K562 (cell line): ENCODE data around the gene OXSM. TPM values are rescaled to one million over a fixed set of nuclear protein-coding genes. Genes with fewer than 3 reads are reported as not detected.

Source experiments
- ARID3B ChIP-seq: fragments of 250-450 bp; sonication (Bioruptor Pico); IDR thresholded peaks from 2 replicates; pipeline ENCODE4 v1.4.0; 2020; ENCODE audit warnings: borderline replicate concordance
- BCOR ChIP-seq: fragments of 450-650 bp; IDR thresholded peaks from 2 replicates; pipeline ENCODE4 v1.6.1; 2016
- BRCA1 ChIP-seq, 2 experiments: fragments of 450-650 bp in 1 of 2; sonication (generic) in 1 of 2; formaldehyde crosslinking in 1 of 2; IDR thresholded peaks; 2 replicates each; pipeline versions ENCODE4 v1.5.0 to v1.6.1; 2017 to 2020; ENCODE audit warnings: mild to moderate bottlenecking in 1 of 2, missing genetic modification reagents in 1 of 2
- BRF2 ChIP-seq: IDR thresholded peaks from 3 replicates; pipeline ENCODE4 v1.6.1; 2011; ENCODE audit warnings: borderline replicate concordance, mild to moderate bottlenecking; ENCODE audit not compliant: insufficient read length, insufficient read depth
- COPS2 ChIP-seq: fragments of 450-650 bp; conservative IDR thresholded peaks from 2 replicates; pipeline ENCODE4 v1.6.1; 2016; ENCODE audit warnings: mild to moderate bottlenecking, moderate library complexity
- EHMT2 ChIP-seq: fragments of 450-650 bp; IDR thresholded peaks from 2 replicates; pipeline ENCODE4 v1.6.1; 2018; ENCODE audit warnings: antibody characterized with exemption
- ERF ChIP-seq: fragments of 450-650 bp; formaldehyde crosslinking; IDR thresholded peaks from 2 replicates; pipeline ENCODE4 v1.4.0; 2020; ENCODE audit warnings: mild to moderate bottlenecking, mixed read lengths
- ETS1 ChIP-seq: conservative IDR thresholded peaks from 2 replicates; pipeline ENCODE4 v1.6.1; 2011; ENCODE audit warnings: low read depth, mild to moderate bottlenecking, low read length; ENCODE audit not compliant: control insufficient read depth
- ETV1 ChIP-seq: fragments of 450-650 bp; conservative IDR thresholded peaks from 2 replicates; pipeline ENCODE4 v1.6.1; 2016; ENCODE audit warnings: missing genetic modification characterization, control low read depth, low read depth, missing compliant biosample characterization
- HLTF ChIP-seq: fragments of 450-650 bp; IDR thresholded peaks from 2 replicates; pipeline ENCODE4 v1.6.1; 2016
- NR2C2 ChIP-seq, 2 experiments: fragments of 200-800 bp in 1 of 2; sonication (Bioruptor generic) in 1 of 2; sonication (generic) in 1 of 2; formaldehyde crosslinking in 1 of 2; IDR thresholded peaks; 2 replicates each; pipeline versions ENCODE4 v1.6.1 to v1.8.0; 2016 to 2022; ENCODE audit warnings: mild to moderate bottlenecking in 1 of 2, missing compliant biosample characterization in 1 of 2, missing genetic modification characterization in 1 of 2, missing genetic modification reagents in 1 of 2
- PREB ChIP-seq: sonication (generic); formaldehyde crosslinking; IDR thresholded peaks from 2 replicates; pipeline ENCODE4 v1.8.1; 2023; ENCODE audit warnings: mild to moderate bottlenecking, missing genetic modification reagents
- RFX7 ChIP-seq: fragments of 250-450 bp; sonication (Bioruptor Pico); IDR thresholded peaks from 2 replicates; pipeline ENCODE4 v1.5.1; 2021; ENCODE audit warnings: mild to moderate bottlenecking
- SMAD1 ChIP-seq: fragments of 150-350 bp; IDR thresholded peaks from 2 replicates; pipeline ENCODE4 v1.6.1; 2014; ENCODE audit warnings: low read length, low read depth; ENCODE audit not compliant: partially characterized antibody
- SMAD2 ChIP-seq: fragments of 150-350 bp; IDR thresholded peaks from 2 replicates; pipeline ENCODE4 v1.6.1; 2014; ENCODE audit warnings: low read depth, mild to moderate bottlenecking, low read length
- SNIP1 ChIP-seq: fragments of 450-650 bp; IDR thresholded peaks from 2 replicates; pipeline ENCODE4 v1.7.1; 2017; ENCODE audit warnings: low read depth, mild to moderate bottlenecking
- SP2 ChIP-seq: IDR thresholded peaks from 2 replicates; pipeline ENCODE4 v1.6.1; 2011; ENCODE audit warnings: mild to moderate bottlenecking, low read depth, low read length, moderate library complexity; ENCODE audit not compliant: poor library complexity, severe bottlenecking; ENCODE audit errors: extremely low read depth
- THRAP3 ChIP-seq: fragments of 450-650 bp; IDR thresholded peaks from 2 replicates; pipeline ENCODE4 v1.6.1; 2016; ENCODE audit warnings: mild to moderate bottlenecking, inconsistent platforms, borderline replicate concordance
- ZNF354B ChIP-seq: fragments of 250-450 bp; sonication (Bioruptor Pico); IDR thresholded peaks from 2 replicates; pipeline ENCODE4 v1.4.0; 2020
- polyA plus RNA-seq, 8 experiments: library from polyadenylated mRNA; depleted of rRNA in 4 of 8; stranded (reverse) in 5 of 8; unstranded in 3 of 8; fragments of >200 nt; fragmentation: Nextera tagmentation in 2 of 8; fragmentation: Illumina TruSeq in 1 of 8; extraction: Ambion mirVana in 2 of 8; extraction: Trizol in 1 of 8; gene quantifications; 2 replicates each; pipeline versions ENCODE4 v1.2.1 to v1.2.3, GENCODE V29; 2011 to 2014; ENCODE audit warnings: inconsistent platforms in 1 of 8, missing spikeins in 1 of 8
- total RNA-seq, 7 experiments: library from RNA; depleted of rRNA in 6 of 7; stranded (reverse); fragments of >200 nt in 6 of 7; fragmentation: Illumina TruSeq in 2 of 7; extraction: Trizol in 2 of 7; gene quantifications; 2 replicates each; pipeline versions ENCODE4 v1.2.1 to v1.2.3, GENCODE V29; 2011 to 2021; ENCODE audit warnings: low replicate concordance in 1 of 7
- TF ChIP-seq, protein P1 (sequence below): fragments of 450-650 bp; IDR thresholded peaks from 2 replicates; pipeline ENCODE4 v1.6.1; 2017; ENCODE audit warnings: mild to moderate bottlenecking, moderate library complexity

OXSM gene
- total and polyA plus RNA-seq, 9 of the 15 experiments (the other 6 are each of a cell fraction or from before 2014, with no cell fraction given), result 24.0 to 107 (median 34.0) TPM

- TF ChIP-seq ETS1, result no peak; the same call in none of the 2 replicates
- TF ChIP-seq SMAD1, result peak; percentile 38
- no peak for TF ChIP-seq BRF2
- 0 out of 2 replicates have a peak, but pooled peaks have one; percentile 48 for TF ChIP-seq ARID3B (CRISPR knock-in tag)
- TF ChIP-seq NR2C2 (CRISPR knock-in tag; IDR thresholded peaks at IDR 0.05), result peak; percentile 62; the same call in 1 of the 2 replicates
- peak; percentile 86 for TF ChIP-seq NR2C2 (tag; IDR thresholded peaks at IDR 0.05)
- TF ChIP-seq COPS2, result no peak
- no peak for TF ChIP-seq BCOR
- TF ChIP-seq ETV1, result no peak
- TF ChIP-seq ERF (CRISPR knock-in tag), result no peak; the same call in 1 of the 2 replicates
- 0 out of 2 replicates have a peak, but pooled peaks have one; percentile 7 for TF ChIP-seq HLTF
- TF ChIP-seq THRAP3, result peak; percentile 55; the same call in 1 of the 2 replicates
- TF ChIP-seq SP2, result no peak
- TF ChIP-seq, protein P1, sequence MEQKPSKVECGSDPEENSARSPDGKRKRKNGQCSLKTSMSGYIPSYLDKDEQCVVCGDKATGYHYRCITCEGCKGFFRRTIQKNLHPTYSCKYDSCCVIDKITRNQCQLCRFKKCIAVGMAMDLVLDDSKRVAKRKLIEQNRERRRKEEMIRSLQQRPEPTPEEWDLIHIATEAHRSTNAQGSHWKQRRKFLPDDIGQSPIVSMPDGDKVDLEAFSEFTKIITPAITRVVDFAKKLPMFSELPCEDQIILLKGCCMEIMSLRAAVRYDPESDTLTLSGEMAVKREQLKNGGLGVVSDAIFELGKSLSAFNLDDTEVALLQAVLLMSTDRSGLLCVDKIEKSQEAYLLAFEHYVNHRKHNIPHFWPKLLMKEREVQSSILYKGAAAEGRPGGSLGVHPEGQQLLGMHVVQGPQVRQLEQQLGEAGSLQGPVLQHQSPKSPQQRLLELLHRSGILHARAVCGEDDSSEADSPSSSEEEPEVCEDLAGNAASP, result no peak
- TF ChIP-seq SNIP1, result no peak
- TF ChIP-seq RFX7 (CRISPR knock-in tag), result no peak
- no peak for TF ChIP-seq PREB (CRISPR knock-in tag)
- TF ChIP-seq BRCA1 (IDR thresholded peaks at IDR 0.05), result no peak
- no peak for TF ChIP-seq BRCA1 (CRISPR knock-in tag; IDR thresholded peaks at IDR 0.05)
- TF ChIP-seq SMAD2, result no peak
- TF ChIP-seq EHMT2, result peak; percentile 42; the same call in 1 of the 2 replicates
- TF ChIP-seq ZNF354B, result peak; percentile 42; the same call in 1 of the 2 replicates
Observed at GRCh38 chr3:25789596-25790556, at the start of gene OXSM (continued).
